SH-SY5Y (cell line): ENCODE results near the gene DPYD.

Experiments used
- GATA2 ChIP-seq: IDR thresholded peaks from 2 replicates; pipeline ENCODE4 v1.6.1; 2011; ENCODE audit warnings: mild to moderate bottlenecking, low read depth, low read length
- GATA3 ChIP-seq: IDR thresholded peaks from 2 replicates; pipeline ENCODE4 v1.6.1; 2011; ENCODE audit warnings: low read depth, mild to moderate bottlenecking, low read length, moderate library complexity

DNA sequence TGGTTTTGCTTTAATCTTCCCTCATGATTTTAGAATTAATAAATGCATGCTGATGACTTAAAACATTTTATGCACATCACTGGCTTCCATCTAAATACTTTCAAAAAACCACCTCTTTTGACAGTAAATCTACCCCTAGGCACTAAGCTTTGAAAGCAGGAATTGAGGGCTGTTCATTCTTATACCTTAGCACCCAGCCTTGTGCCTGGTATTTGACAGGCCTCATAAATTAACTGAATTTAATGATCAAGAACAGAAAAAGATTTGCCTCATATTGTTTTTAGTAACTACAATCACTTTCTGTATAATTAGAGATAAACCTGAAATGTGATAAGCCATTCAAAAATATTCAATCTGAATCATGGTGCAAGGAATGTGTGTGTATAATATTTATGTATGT lies 108.8 kb downstream of the DPYD start:
- no peak for TF ChIP-seq GATA2
- no peak for TF ChIP-seq GATA3
